Measurements from ENCODE around the gene COL26A1.
A peak's percentile ranks its signal among the peaks of the same experiment; 100 is the strongest.

Gene COL26A1

GRCh38 chr7:101533103-101533465 is 170.4 kb downstream of the COL26A1 start:
- peaks cover 3% of the 10 kb centered on the region for H3K79me1 ChIP-seq (ENCODE audit: low read depth, low read length)
- no peaks in the 10 kb centered on the region for H3K9me3 ChIP-seq (replicated peaks in 1 of 2; ENCODE audit: control insufficient read depth in 2 of 2, insufficient read depth in 1 of 2, low read depth in 1 of 2, low read length in 2 of 2)
- no CpG with 5 or more reads among the region's 7 CpGs for WGBS, 2 donors (ENCODE audit: extremely low coverage in 2 of 2, insufficient read length in 2 of 2, insufficient replicate concordance in 1 of 2)
- peaks cover 0 to 5% of the 10 kb centered on the region in 2 donors for H3K36me3 ChIP-seq (replicated peaks in 1 of 2; ENCODE audit: control insufficient read depth in 2 of 2, insufficient read depth in 2 of 2, low read length in 2 of 2)
- no peak overlapping the region for H2AFZ ChIP-seq (ENCODE audit: low read length)
- H3K4me3 ChIP-seq (ENCODE audit: low read length in 2 of 2) = no peak overlapping the region
- H3K27me3 ChIP-seq (ENCODE audit: control insufficient read depth in 3 of 3, insufficient read depth in 3 of 3, low read depth in 1 of 3, low read length in 3 of 3) = no peaks in the 10 kb centered on the region
- no peak overlapping the region for H2BK120ac ChIP-seq (ENCODE audit: low read depth, low read length)
- H3K23ac ChIP-seq (ENCODE audit: low read depth, low read length, poor library complexity) = no peak overlapping the region
- H2AK5ac ChIP-seq (ENCODE audit: low read depth, low read length) = no peak overlapping the region
- H3K14ac ChIP-seq (ENCODE audit: low read length) = peak overlapping the region; percentile 38
- H4K91ac ChIP-seq (ENCODE audit: low read depth, low read length, poor library complexity) = no peak overlapping the region
- H2BK5ac ChIP-seq (ENCODE audit: low read length) = no peak overlapping the region
- H2BK15ac ChIP-seq (ENCODE audit: low read length) = no peak overlapping the region
- H2BK12ac ChIP-seq (ENCODE audit: low read length) = no peak overlapping the region
- peaks cover 0 to 2% of the 10 kb centered on the region in 2 donors for H3K4me1 ChIP-seq (ENCODE audit: control insufficient read depth in 2 of 2, insufficient read depth in 1 of 2, low read depth in 1 of 2, low read length in 2 of 2)
- DNase-seq (ENCODE audit: low spot score) = no peak
- no peak overlapping the region for H3K4me2 ChIP-seq (ENCODE audit: insufficient read depth, low read length, poor library complexity, severe bottlenecking)
- no peak overlapping the region for H4K8ac ChIP-seq (ENCODE audit: low read depth, low read length)
- H3K27ac ChIP-seq (replicated peaks; ENCODE audit: low read length) = no peak overlapping the region
- H3K18ac ChIP-seq (ENCODE audit: low read length) = no peak overlapping the region
- no peak overlapping the region for H3K4ac ChIP-seq (ENCODE audit: low read length)
- no peak overlapping the region for H3K9ac ChIP-seq (ENCODE audit: low read depth, low read length, poor library complexity)

GRCh38 chr7:101534015-101534803 is 171.5 kb downstream of the COL26A1 start:
- peaks cover 0 to 5% of the 10 kb centered on the region in 2 donors for H3K36me3 ChIP-seq (replicated peaks in 1 of 2; ENCODE audit: control insufficient read depth in 2 of 2, insufficient read depth in 2 of 2, low read length in 2 of 2)
- no peak for DNase-seq (ENCODE audit: low spot score)
- H2BK5ac ChIP-seq (ENCODE audit: low read length) = peak overlapping the region; percentile 57
- H4K8ac ChIP-seq (ENCODE audit: low read depth, low read length) = no peak overlapping the region
- peak overlapping the region; percentile 76 for H3K9ac ChIP-seq (ENCODE audit: low read depth, low read length, poor library complexity)
- no peak overlapping the region for H3K18ac ChIP-seq (ENCODE audit: low read length)
- H3K14ac ChIP-seq (ENCODE audit: low read length) = peak overlapping the region; percentile 58
- H2BK15ac ChIP-seq (ENCODE audit: low read length) = no peak overlapping the region
- H3K4ac ChIP-seq (ENCODE audit: low read length) = no peak overlapping the region
- H2BK12ac ChIP-seq (ENCODE audit: low read length) = no peak overlapping the region
- peaks cover 3% of the 10 kb centered on the region for H3K79me1 ChIP-seq (ENCODE audit: low read depth, low read length)
- H3K4me1 ChIP-seq (ENCODE audit: control insufficient read depth in 2 of 2, insufficient read depth in 1 of 2, low read depth in 1 of 2, low read length in 2 of 2) = peaks cover 0 to 2% of the 10 kb centered on the region in 2 donors
- no peaks in the 10 kb centered on the region for H3K9me3 ChIP-seq (replicated peaks in 1 of 2; ENCODE audit: control insufficient read depth in 2 of 2, insufficient read depth in 1 of 2, low read depth in 1 of 2, low read length in 2 of 2)
- no peak overlapping the region for H2AFZ ChIP-seq (ENCODE audit: low read length)
- H3K4me2 ChIP-seq (ENCODE audit: insufficient read depth, low read length, poor library complexity, severe bottlenecking) = no peak overlapping the region
- H3K23ac ChIP-seq (ENCODE audit: low read depth, low read length, poor library complexity) = no peak overlapping the region
- no peaks in the 10 kb centered on the region for H3K27me3 ChIP-seq (ENCODE audit: control insufficient read depth in 3 of 3, insufficient read depth in 3 of 3, low read depth in 1 of 3, low read length in 3 of 3)
- H3K4me3 ChIP-seq (ENCODE audit: low read length in 2 of 2) = no peak overlapping the region
- H3K27ac ChIP-seq (replicated peaks; ENCODE audit: low read length) = no peak overlapping the region
- no CpG with 5 or more reads among the region's 8 CpGs for WGBS, 2 donors (ENCODE audit: extremely low coverage in 2 of 2, insufficient read length in 2 of 2, insufficient replicate concordance in 1 of 2)
- no peak overlapping the region for H2AK5ac ChIP-seq (ENCODE audit: low read depth, low read length)
- H4K91ac ChIP-seq (ENCODE audit: low read depth, low read length, poor library complexity) = no peak overlapping the region
- no peak overlapping the region for H2BK120ac ChIP-seq (ENCODE audit: low read depth, low read length)

- Histone ChIP-seq H3K27ac (replicated peaks; ENCODE audit: low read length) (no peak overlapping the region), H4K91ac (ENCODE audit: low read depth, low read length, poor library complexity) (no peak overlapping the region), H3K36me3 (replicated peaks in 1 of 2; ENCODE audit: control insufficient read depth in 2 of 2, insufficient read depth in 2 of 2, low read length in 2 of 2) (peaks cover 0 to 6% of the 10 kb centered on the region in 2 donors), H2BK120ac (ENCODE audit: low read depth, low read length) (no peak overlapping the region), H3K4me1 (ENCODE audit: control insufficient read depth in 2 of 2, insufficient read depth in 1 of 2, low read depth in 1 of 2, low read length in 2 of 2) (peaks cover 0 to 2% of the 10 kb centered on the region in 2 donors), H3K4me3 (ENCODE audit: low read length in 2 of 2) (no peak overlapping the region), H2BK12ac (ENCODE audit: low read length) (no peak overlapping the region), H3K14ac (ENCODE audit: low read length) (no peak overlapping the region), H3K23ac (ENCODE audit: low read depth, low read length, poor library complexity) (peak overlapping the region; percentile 48), H4K8ac (ENCODE audit: low read depth, low read length) (no peak overlapping the region), H2AK5ac (ENCODE audit: low read depth, low read length) (no peak overlapping the region), H3K4me2 (ENCODE audit: insufficient read depth, low read length, poor library complexity, severe bottlenecking) (no peak overlapping the region), H3K9ac (ENCODE audit: low read depth, low read length, poor library complexity) (no peak overlapping the region), H2BK5ac (ENCODE audit: low read length) (peak overlapping the region; percentile 77), H3K27me3 (ENCODE audit: control insufficient read depth in 3 of 3, insufficient read depth in 3 of 3, low read depth in 1 of 3, low read length in 3 of 3) (no peaks in the 10 kb centered on the region), H2AFZ (ENCODE audit: low read length) (no peak overlapping the region), H3K9me3 (replicated peaks in 1 of 2; ENCODE audit: control insufficient read depth in 2 of 2, insufficient read depth in 1 of 2, low read depth in 1 of 2, low read length in 2 of 2) (no peaks in the 10 kb centered on the region), H3K79me1 (ENCODE audit: low read depth, low read length) (peaks cover 3% of the 10 kb centered on the region), H2BK15ac (ENCODE audit: low read length) (no peak overlapping the region), H3K4ac (ENCODE audit: low read length) (no peak overlapping the region), H3K18ac (ENCODE audit: low read length) (peak overlapping the region; percentile 54)
- no CpG with 5 or more reads among the region's 11 CpGs for WGBS, 2 donors (ENCODE audit: extremely low coverage in 2 of 2, insufficient read length in 2 of 2, insufficient replicate concordance in 1 of 2)
- DNase-seq (ENCODE audit: low spot score) = no peak
Measured at GRCh38 chr7:101534873-101535272, 172.2 kb downstream of the COL26A1 start.

- no peak overlapping the region for H4K91ac ChIP-seq (ENCODE audit: low read depth, low read length, poor library complexity)
- H3K18ac ChIP-seq (ENCODE audit: low read length) = no peak overlapping the region
- H3K27ac ChIP-seq (replicated peaks; ENCODE audit: low read length) = no peak overlapping the region
- no peak overlapping the region for H3K4me3 ChIP-seq (ENCODE audit: low read length in 2 of 2)
- no peak overlapping the region for H3K4ac ChIP-seq (ENCODE audit: low read length)
- peaks cover 0 to 2% of the 10 kb centered on the region in 2 donors for H3K4me1 ChIP-seq (ENCODE audit: control insufficient read depth in 2 of 2, insufficient read depth in 1 of 2, low read depth in 1 of 2, low read length in 2 of 2)
- no peaks in the 10 kb centered on the region for H3K27me3 ChIP-seq (ENCODE audit: control insufficient read depth in 3 of 3, insufficient read depth in 3 of 3, low read depth in 1 of 3, low read length in 3 of 3)
- H3K36me3 ChIP-seq (replicated peaks in 1 of 2; ENCODE audit: control insufficient read depth in 2 of 2, insufficient read depth in 2 of 2, low read length in 2 of 2) = peaks cover 0 to 8% of the 10 kb centered on the region in 2 donors
- DNase-seq (ENCODE audit: low spot score) = no peak
- H2AK5ac ChIP-seq (ENCODE audit: low read depth, low read length) = no peak overlapping the region
- H3K9me3 ChIP-seq (replicated peaks in 1 of 2; ENCODE audit: control insufficient read depth in 2 of 2, insufficient read depth in 1 of 2, low read depth in 1 of 2, low read length in 2 of 2) = no peaks in the 10 kb centered on the region
- H3K23ac ChIP-seq (ENCODE audit: low read depth, low read length, poor library complexity) = no peak overlapping the region
- WGBS, 2 donors (ENCODE audit: extremely low coverage in 2 of 2, insufficient read length in 2 of 2, insufficient replicate concordance in 1 of 2) = no CpG with 5 or more reads among the region's 7 CpGs
- H2AFZ ChIP-seq (ENCODE audit: low read length) = no peak overlapping the region
- H2BK5ac ChIP-seq (ENCODE audit: low read length) = peak overlapping the region; percentile 77
- H3K14ac ChIP-seq (ENCODE audit: low read length) = no peak overlapping the region
- no peak overlapping the region for H2BK15ac ChIP-seq (ENCODE audit: low read length)
- H2BK12ac ChIP-seq (ENCODE audit: low read length) = no peak overlapping the region
- H3K9ac ChIP-seq (ENCODE audit: low read depth, low read length, poor library complexity) = peak overlapping the region; percentile 68
- H3K79me1 ChIP-seq (ENCODE audit: low read depth, low read length) = peaks cover 3% of the 10 kb centered on the region
- no peak overlapping the region for H3K4me2 ChIP-seq (ENCODE audit: insufficient read depth, low read length, poor library complexity, severe bottlenecking)
- no peak overlapping the region for H4K8ac ChIP-seq (ENCODE audit: low read depth, low read length)
- no peak overlapping the region for H2BK120ac ChIP-seq (ENCODE audit: low read depth, low read length)
Measured at GRCh38 chr7:101535351-101535751, 172.7 kb downstream of the COL26A1 start.

Measured in neuronal stem cell (in vitro differentiated cells).